ENCODE results near the gene MCC. TPM values are rescaled to one million over a fixed set of nuclear protein-coding genes. Genes with fewer than 3 reads are reported as not detected.

Gene MCC
- total RNA-seq, 1 donor from 2014 or later = 14.0 TPM

- TF ChIP-seq, protein P1, sequence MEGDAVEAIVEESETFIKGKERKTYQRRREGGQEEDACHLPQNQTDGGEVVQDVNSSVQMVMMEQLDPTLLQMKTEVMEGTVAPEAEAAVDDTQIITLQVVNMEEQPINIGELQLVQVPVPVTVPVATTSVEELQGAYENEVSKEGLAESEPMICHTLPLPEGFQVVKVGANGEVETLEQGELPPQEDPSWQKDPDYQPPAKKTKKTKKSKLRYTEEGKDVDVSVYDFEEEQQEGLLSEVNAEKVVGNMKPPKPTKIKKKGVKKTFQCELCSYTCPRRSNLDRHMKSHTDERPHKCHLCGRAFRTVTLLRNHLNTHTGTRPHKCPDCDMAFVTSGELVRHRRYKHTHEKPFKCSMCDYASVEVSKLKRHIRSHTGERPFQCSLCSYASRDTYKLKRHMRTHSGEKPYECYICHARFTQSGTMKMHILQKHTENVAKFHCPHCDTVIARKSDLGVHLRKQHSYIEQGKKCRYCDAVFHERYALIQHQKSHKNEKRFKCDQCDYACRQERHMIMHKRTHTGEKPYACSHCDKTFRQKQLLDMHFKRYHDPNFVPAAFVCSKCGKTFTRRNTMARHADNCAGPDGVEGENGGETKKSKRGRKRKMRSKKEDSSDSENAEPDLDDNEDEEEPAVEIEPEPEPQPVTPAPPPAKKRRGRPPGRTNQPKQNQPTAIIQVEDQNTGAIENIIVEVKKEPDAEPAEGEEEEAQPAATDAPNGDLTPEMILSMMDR (IDR thresholded peaks at IDR 0.05) = no peak
- DNase-seq (ENCODE audit: extremely low spot score, unreplicated experiment) = no peak
- Mint-ChIP-seq H3K4me1 (ENCODE audit: unreplicated experiment) (peaks cover 38% of the 10 kb centered on the region), H3K9me3 (ENCODE audit: unreplicated experiment) (no peaks in the 10 kb centered on the region), H3K27ac (ENCODE audit: unreplicated experiment) (no peak overlapping the region), H3K27me3 (ENCODE audit: unreplicated experiment) (no peaks in the 10 kb centered on the region), H3K36me3 (ENCODE audit: unreplicated experiment) (peaks cover 2% of the 10 kb centered on the region), H3K4me3 (ENCODE audit: unreplicated experiment) (no peak overlapping the region)
These were observed 235.2 kb downstream of the MCC start for GRCh38 chr5:113253037-113253436.

DNA sequence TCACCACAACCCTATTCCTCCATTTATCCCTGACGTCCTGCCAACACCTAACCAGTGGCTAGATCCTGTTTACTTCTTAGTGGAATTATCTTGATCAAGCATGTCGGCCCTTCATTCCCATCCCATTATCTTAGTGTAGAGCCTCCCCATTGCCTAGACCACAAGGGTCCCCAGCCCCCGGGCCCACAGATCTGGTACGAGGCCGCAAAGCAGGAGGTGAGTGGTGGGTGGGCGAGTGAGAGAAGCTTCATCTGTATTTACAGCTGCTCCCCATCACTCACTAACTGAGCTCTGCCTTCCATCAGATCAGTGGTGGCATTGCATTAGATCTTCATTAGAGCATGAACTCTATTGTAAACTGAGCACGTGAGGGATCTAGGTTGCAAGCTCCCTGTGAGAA, 236.2 kb downstream of the MCC start:
- peaks cover 2% of the 10 kb centered on the region for H3K36me3 Mint-ChIP-seq (ENCODE audit: unreplicated experiment)

DNA sequence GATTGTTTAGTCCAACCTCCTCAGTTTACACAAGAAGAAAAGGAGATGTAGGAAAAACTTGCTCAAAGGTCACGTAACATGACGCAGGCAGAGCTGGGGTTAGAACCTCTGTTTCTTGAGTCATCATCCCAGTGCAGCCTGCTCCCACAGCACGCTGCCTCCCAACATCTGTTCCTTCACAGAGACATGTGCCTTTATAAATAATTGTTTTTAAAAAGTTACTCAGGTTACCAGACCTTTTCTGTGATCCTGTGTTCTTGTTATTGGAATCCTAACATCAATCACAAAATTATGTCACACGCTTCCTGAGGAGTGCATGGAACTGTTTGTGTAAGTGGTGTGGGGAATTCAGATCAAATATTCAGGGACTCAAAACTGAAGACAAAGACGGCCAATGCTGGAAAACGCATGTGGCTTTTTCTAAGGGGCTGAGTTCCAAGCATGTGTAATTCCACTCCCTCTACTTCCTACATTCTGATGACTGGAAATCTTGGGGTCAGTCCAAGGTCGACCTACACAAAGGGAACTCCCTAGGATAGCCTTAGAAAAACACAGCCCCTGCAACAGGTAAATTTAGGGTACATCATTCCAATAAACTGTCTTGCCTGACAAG, 237.8 kb downstream of the MCC start:
- peaks cover 2% of the 10 kb centered on the region for H3K36me3 Mint-ChIP-seq (ENCODE audit: unreplicated experiment)
- H3K27ac Mint-ChIP-seq (ENCODE audit: unreplicated experiment) = peak overlapping the region; percentile 71
- peaks cover 30% of the 10 kb centered on the region for H3K4me1 Mint-ChIP-seq (ENCODE audit: unreplicated experiment)
- TF ChIP-seq, protein P1 (IDR thresholded peaks at IDR 0.05) = no peak
- no peaks in the 10 kb centered on the region for H3K27me3 Mint-ChIP-seq (ENCODE audit: unreplicated experiment)
- H3K9me3 Mint-ChIP-seq (ENCODE audit: unreplicated experiment) = no peaks in the 10 kb centered on the region
- H3K4me3 Mint-ChIP-seq (ENCODE audit: unreplicated experiment) = no peak overlapping the region
- DNase-seq (ENCODE audit: extremely low spot score, unreplicated experiment) = no peak

More for the DNA sequence above, 236.2 kb downstream of the MCC start:
- Mint-ChIP-seq H3K9me3 (ENCODE audit: unreplicated experiment) (no peaks in the 10 kb centered on the region), H3K4me3 (ENCODE audit: unreplicated experiment) (no peak overlapping the region), H3K27me3 (ENCODE audit: unreplicated experiment) (no peaks in the 10 kb centered on the region), H3K27ac (ENCODE audit: unreplicated experiment) (no peak overlapping the region), H3K4me1 (ENCODE audit: unreplicated experiment) (peaks cover 38% of the 10 kb centered on the region)
- TF ChIP-seq, protein P1 (IDR thresholded peaks at IDR 0.05) = no peak
- DNase-seq (ENCODE audit: extremely low spot score, unreplicated experiment) = no peak

GRCh38 chr5:113249206-113249605, 239.0 kb downstream of the MCC start:
- no peak for DNase-seq (ENCODE audit: extremely low spot score, unreplicated experiment)
- peak overlapping the region; percentile 35 for H3K27ac Mint-ChIP-seq (ENCODE audit: unreplicated experiment)

DNA sequence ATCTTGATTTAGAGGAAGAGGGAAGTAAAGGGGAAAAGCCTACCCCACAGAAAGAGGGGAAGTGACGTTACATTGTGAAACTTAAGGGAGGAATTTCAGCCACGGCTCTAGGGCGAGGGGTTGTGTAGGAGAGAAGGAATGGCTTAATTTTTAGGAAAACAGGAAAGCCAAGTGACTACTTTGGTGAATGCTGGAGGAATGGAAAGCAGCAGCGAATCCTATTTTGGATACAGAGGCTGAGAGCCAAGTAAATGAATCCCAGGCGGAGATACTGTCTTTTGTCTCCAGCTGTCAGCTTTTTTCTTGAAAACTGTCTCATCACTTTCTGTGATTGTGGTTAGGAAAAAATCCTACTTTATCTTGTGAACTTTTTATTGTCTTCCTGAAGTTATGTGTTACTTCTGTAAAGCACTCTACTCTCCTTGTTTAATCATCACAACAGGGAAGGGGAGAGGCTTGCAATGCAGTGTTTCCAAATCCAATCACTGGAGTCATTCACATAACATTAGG, 241.8 kb downstream of the MCC start:
- TF ChIP-seq, protein P1 (IDR thresholded peaks at IDR 0.05) = no peak
- Mint-ChIP-seq H3K27me3 (ENCODE audit: unreplicated experiment) (no peaks in the 10 kb centered on the region), H3K4me1 (ENCODE audit: unreplicated experiment) (peaks cover 32% of the 10 kb centered on the region), H3K27ac (ENCODE audit: unreplicated experiment) (no peak overlapping the region), H3K36me3 (ENCODE audit: unreplicated experiment) (peaks cover 2% of the 10 kb centered on the region), H3K4me3 (ENCODE audit: unreplicated experiment) (no peak overlapping the region), H3K9me3 (ENCODE audit: unreplicated experiment) (no peaks in the 10 kb centered on the region)
- no peak for DNase-seq (ENCODE audit: extremely low spot score, unreplicated experiment)

More at GRCh38 chr5:113249206-113249605, 239.0 kb downstream of the MCC start:
- Mint-ChIP-seq H3K9me3 (ENCODE audit: unreplicated experiment) (no peaks in the 10 kb centered on the region), H3K36me3 (ENCODE audit: unreplicated experiment) (peaks cover 2% of the 10 kb centered on the region), H3K4me3 (ENCODE audit: unreplicated experiment) (no peak overlapping the region), H3K4me1 (ENCODE audit: unreplicated experiment) (peaks cover 25% of the 10 kb centered on the region), H3K27me3 (ENCODE audit: unreplicated experiment) (no peaks in the 10 kb centered on the region)
- TF ChIP-seq, protein P1 (IDR thresholded peaks at IDR 0.05) = no peak

Data from osteocyte (in vitro differentiated cells).